Osteoblast (primary cell): ENCODE data around the gene IBTK. TPM values are rescaled to one million over a fixed set of nuclear protein-coding genes. Genes with fewer than 3 reads are reported as not detected.

ENCODE experiments used
- DNase-seq: peaks from one replicate; pipeline ENCODE4 v3.0.0; 2011; ENCODE audit warnings: low spot score, mixed read lengths; ENCODE audit not compliant: insufficient read length; ENCODE audit errors: missing footprints
- H2AFZ ChIP-seq: 2 replicates; pipeline ENCODE4 v1.6.0; 2011; ENCODE audit warnings: mild to moderate bottlenecking, low read length
- H3K27ac ChIP-seq: 2 replicates; pipeline ENCODE4 v1.5.1; 2011; ENCODE audit warnings: mild to moderate bottlenecking, low read depth, low read length, moderate library complexity
- H3K27me3 ChIP-seq: 2 replicates; pipeline ENCODE4 v1.6.0; 2012; ENCODE audit warnings: mild to moderate bottlenecking, control low read depth, inconsistent platforms, low read length, moderate library complexity; ENCODE audit not compliant: insufficient read depth
- H3K36me3 ChIP-seq: 2 replicates; pipeline ENCODE4 v1.5.1; 2011; ENCODE audit warnings: mild to moderate bottlenecking, low read length, control low read depth, moderate library complexity; ENCODE audit not compliant: insufficient read depth
- H3K4me1 ChIP-seq: 2 replicates; pipeline ENCODE4 v1.5.1; 2011; ENCODE audit warnings: mild to moderate bottlenecking, low read length, control low read depth, moderate library complexity; ENCODE audit not compliant: insufficient read depth
- H3K4me2 ChIP-seq: 2 replicates; pipeline ENCODE4 v1.6.0; 2011; ENCODE audit warnings: mild to moderate bottlenecking, low read length; ENCODE audit not compliant: insufficient read depth
- H3K4me3 ChIP-seq: fragments of 200-600 bp; sonication (generic); 3 replicates; pipeline ENCODE4 v1.5.1; 2012; ENCODE audit warnings: mild to moderate bottlenecking, low read length, inconsistent platforms; ENCODE audit not compliant: insufficient read depth
- H3K79me2 ChIP-seq: 2 replicates; pipeline ENCODE4 v1.6.0; 2012; ENCODE audit warnings: mild to moderate bottlenecking, low read length, control low read depth, inconsistent platforms; ENCODE audit not compliant: insufficient read depth
- H3K9me3 ChIP-seq: 2 replicates; pipeline ENCODE4 v1.5.1; 2011; ENCODE audit warnings: low read depth, low read length, control low read depth
- H4K20me1 ChIP-seq: 2 replicates; pipeline ENCODE4 v1.6.0; 2012; ENCODE audit warnings: mild to moderate bottlenecking, low read length, control low read depth; ENCODE audit not compliant: insufficient read depth
- total RNA-seq: library from RNA; depleted of rRNA; stranded (reverse); fragments of >200 nt; gene quantifications from 2 replicates; pipeline ENCODE4 v1.2.3, GENCODE V29; 2012
- TF ChIP-seq, protein P1 (sequence below): IDR thresholded peaks from 2 replicates; pipeline ENCODE4 v1.5.1; 2011; ENCODE audit warnings: mild to moderate bottlenecking, low read depth, low read length, moderate library complexity; ENCODE audit errors: extremely low read depth

Gene IBTK
- total RNA-seq, 1 donor, result 70.6 TPM

DNA sequence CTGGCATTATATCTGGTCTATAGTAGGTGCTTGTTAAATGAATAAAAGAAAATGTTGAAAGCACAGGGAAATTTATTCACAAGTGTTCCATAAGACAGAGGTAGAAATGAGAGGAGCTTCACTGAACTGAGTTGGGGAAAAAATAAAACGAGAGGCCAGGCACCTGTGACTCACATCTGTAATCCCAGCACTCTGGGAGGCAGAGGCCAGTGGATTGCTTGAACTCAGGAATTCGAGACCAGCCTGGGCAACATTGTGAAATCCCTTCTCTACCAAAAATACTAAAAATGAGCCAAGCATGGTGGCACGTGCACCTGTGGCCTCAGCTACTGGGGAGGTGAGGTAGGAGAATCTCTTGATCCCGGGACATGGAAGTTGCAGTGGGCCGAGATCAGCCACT, 28.1 kb upstream of the IBTK start:
- Histone ChIP-seq H3K36me3 (no peaks in the 10 kb centered on the region), H3K4me3 (no peak overlapping the region), H3K9me3 (no peaks in the 10 kb centered on the region), H3K27ac (no peak overlapping the region), H2AFZ (no peak overlapping the region), H3K27me3 (no peaks in the 10 kb centered on the region), H3K79me2 (no peaks in the 10 kb centered on the region), H3K4me1 (no peaks in the 10 kb centered on the region), H4K20me1 (no peaks in the 10 kb centered on the region), H3K4me2 (no peak overlapping the region)
- TF ChIP-seq, protein P1, sequence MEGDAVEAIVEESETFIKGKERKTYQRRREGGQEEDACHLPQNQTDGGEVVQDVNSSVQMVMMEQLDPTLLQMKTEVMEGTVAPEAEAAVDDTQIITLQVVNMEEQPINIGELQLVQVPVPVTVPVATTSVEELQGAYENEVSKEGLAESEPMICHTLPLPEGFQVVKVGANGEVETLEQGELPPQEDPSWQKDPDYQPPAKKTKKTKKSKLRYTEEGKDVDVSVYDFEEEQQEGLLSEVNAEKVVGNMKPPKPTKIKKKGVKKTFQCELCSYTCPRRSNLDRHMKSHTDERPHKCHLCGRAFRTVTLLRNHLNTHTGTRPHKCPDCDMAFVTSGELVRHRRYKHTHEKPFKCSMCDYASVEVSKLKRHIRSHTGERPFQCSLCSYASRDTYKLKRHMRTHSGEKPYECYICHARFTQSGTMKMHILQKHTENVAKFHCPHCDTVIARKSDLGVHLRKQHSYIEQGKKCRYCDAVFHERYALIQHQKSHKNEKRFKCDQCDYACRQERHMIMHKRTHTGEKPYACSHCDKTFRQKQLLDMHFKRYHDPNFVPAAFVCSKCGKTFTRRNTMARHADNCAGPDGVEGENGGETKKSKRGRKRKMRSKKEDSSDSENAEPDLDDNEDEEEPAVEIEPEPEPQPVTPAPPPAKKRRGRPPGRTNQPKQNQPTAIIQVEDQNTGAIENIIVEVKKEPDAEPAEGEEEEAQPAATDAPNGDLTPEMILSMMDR, result no peak
- no peak for DNase-seq

DNA sequence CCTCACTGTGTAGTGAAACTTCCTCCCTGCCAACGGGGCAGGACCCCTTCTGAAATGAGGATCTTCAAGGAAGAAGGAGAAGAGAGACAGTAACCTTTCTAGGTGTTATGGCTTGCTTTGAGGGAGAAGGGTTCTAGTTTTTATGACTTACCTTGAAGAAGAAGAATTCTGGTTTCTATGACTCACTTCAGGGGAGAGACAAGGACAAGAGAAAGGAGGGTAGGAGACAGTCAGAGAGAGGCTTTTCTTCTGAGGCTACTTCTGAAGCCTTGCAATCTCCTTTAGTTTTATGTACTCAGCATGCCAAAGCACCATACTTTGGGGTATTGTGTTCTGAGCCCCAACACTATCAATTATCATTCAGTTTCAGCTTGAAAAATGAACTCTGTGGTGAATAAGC, 25.8 kb upstream of the IBTK start:
- no peaks in the 10 kb centered on the region for H3K9me3 ChIP-seq
- DNase-seq, result no peak
- no peak overlapping the region for H3K4me2 ChIP-seq
- H3K27me3 ChIP-seq, result no peaks in the 10 kb centered on the region
- TF ChIP-seq, protein P1, result no peak
- no peaks in the 10 kb centered on the region for H3K4me1 ChIP-seq
- no peak overlapping the region for H2AFZ ChIP-seq
- H3K27ac ChIP-seq, result no peak overlapping the region
- H3K4me3 ChIP-seq, result no peak overlapping the region
- no peaks in the 10 kb centered on the region for H4K20me1 ChIP-seq
- no peaks in the 10 kb centered on the region for H3K36me3 ChIP-seq
- no peaks in the 10 kb centered on the region for H3K79me2 ChIP-seq

DNA sequence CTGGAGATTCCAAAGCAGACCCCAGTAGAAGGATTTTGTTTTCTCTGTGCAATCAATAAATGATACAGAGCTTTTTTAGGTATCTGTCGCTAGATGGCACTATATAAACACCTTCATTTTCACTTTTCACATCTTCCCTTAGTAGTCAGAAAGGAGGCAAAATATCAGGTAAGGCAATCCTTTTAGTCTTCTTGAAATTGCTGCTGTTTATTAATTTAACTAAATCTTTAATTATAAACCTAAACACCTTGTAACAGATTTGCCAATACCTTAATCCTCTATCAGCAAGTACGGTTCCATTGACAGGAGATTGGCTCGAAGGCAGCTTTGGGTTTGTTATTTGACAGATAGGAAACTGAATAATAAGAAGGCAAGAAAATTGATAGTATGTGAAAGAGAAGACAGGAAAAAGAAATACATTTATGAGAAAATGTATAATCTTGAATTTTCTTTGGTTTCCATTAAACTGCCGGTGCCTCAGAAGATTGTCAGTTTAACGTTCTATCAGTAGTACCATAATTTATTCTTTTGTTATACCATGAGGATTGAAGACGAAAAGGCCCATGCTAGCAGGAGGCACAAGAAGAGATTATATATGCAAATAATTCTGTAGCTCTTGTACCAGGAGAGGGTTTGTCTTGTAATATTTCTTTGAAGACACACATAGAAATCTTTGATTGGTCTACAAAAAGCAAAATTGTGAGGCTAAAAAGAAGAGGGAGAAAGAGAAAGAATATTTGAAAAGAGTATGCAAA, 23.5 kb upstream of the IBTK start:
- Histone ChIP-seq H3K27ac (no peak overlapping the region), H3K27me3 (no peaks in the 10 kb centered on the region), H3K79me2 (no peaks in the 10 kb centered on the region), H3K4me1 (no peaks in the 10 kb centered on the region), H3K36me3 (no peaks in the 10 kb centered on the region), H3K4me3 (no peak overlapping the region), H4K20me1 (no peaks in the 10 kb centered on the region), H3K4me2 (no peak overlapping the region), H2AFZ (no peak overlapping the region), H3K9me3 (no peaks in the 10 kb centered on the region)
- DNase-seq, result no peak
- TF ChIP-seq, protein P1, result peak; percentile 62

DNA sequence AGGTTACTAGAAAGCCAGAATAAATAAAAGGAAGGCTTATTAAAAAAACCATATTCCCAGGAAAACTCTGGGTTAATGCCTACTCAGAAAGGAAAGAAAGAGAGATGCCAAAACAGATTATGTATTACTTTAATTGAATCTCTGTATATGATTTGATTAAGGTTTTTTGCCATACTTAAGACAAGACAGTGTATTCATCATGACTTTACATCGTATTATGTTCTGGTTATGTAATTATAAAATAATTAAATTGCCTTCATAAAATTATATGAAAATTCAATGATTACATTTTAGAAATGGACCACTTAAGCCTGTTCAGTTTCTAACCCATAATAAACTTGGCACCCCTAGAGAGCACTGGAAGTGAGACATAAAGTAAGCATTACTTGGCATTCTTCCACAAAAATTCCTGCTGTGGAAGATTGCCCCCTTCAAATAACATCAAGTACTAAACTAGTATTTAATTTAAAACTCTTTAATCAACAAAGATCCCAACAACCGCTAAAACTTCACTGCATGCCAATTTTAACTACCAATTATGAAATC, 20.8 kb upstream of the IBTK start:
- Histone ChIP-seq H3K36me3 (no peaks in the 10 kb centered on the region), H4K20me1 (no peaks in the 10 kb centered on the region), H3K9me3 (no peaks in the 10 kb centered on the region), H3K4me2 (no peak overlapping the region), H3K4me1 (no peaks in the 10 kb centered on the region), H3K27ac (no peak overlapping the region), H2AFZ (no peak overlapping the region), H3K27me3 (no peaks in the 10 kb centered on the region), H3K4me3 (no peak overlapping the region), H3K79me2 (no peaks in the 10 kb centered on the region)
- no peak for DNase-seq
- TF ChIP-seq, protein P1, result no peak
